Muscle of back (tissue), 11 donors: ENCODE results near the gene SPOCD1. TPM values are rescaled to one million over a fixed set of nuclear protein-coding genes. Genes with fewer than 3 reads are reported as not detected.
"Not testable (repeated sequence)": the region's sequence is repeated elsewhere in the genome, so short reads cannot be mapped to it uniquely, and the experiment has no call there.

Experiments used
- DNase-seq, 3 donors: peaks; one replicate each; pipeline versions ENCODE4 v3.0.0 to v3.0.0-alpha.2; 2013
- polyA plus RNA-seq, 10 donors: library from polyadenylated mRNA; unstranded; fragments of 120-200 nt; gene quantifications; one replicate each; pipeline ENCODE4 v1.2.1, GENCODE V29; 2013; ENCODE audit not compliant: insufficient read length in 10 of 10

The SPOCD1 gene
- polyA plus RNA-seq, 10 donors: 0.11 to 0.60 (median 0.30) TPM

DNA sequence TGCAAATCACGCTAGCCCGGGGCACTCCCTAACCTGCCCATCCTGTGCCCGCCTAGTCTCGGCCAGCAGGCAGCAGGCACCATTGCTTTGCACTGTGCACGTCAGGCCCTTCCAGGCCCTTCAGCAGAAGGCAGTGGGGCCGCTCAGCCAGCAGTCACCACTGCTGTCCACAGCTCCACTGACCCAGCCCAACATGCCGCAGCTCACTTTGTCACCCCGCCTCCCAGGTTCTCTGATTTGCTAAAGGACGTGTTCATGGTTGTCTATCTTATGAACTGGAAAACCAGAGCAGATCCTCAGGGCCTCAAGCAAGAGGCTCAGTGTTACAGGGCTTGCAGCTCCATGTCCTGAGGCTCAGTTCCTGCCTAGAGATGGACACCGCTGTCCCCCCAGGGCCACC is 14.2 kb upstream of the SPOCD1 start:
- no peak for DNase-seq

DNA sequence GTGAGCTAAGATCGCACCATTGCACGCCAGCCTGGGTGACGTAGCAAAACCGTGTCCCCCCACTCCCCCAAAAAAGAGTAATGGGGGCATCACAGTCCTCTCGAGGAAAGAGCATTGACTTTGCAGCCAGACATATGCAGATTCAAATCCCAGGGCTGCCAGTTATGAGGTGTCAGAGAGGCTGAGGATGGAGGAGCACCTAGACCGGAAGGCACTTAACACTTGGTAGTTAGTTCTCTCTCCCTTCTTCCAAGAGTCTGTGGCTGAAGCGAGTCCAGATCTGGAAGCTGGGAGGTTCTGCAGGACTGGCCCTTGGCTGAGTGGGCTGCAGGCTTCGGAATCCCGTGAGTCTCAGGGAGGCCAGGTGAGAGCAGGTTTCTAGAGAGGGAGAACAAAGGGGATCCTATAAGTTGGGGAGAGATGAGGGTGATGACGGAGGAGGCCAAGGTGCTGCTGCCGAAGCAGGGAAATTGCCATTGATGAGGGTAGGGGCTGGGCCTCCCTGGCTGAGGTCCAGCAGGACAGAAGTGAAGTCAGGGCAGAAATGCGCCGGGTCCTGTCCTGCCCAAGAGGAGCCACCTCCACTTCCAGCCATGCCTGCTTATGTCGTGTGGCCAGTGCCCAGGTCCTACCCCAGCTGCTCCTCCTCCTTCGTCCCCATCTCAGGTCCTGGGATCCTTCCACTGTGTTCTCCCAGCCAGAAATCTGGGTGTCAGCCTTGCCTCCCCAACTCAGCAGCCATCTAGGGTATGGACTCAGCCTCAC is 13.3 kb upstream of the SPOCD1 start:
- DNase-seq: no peak

DNA sequence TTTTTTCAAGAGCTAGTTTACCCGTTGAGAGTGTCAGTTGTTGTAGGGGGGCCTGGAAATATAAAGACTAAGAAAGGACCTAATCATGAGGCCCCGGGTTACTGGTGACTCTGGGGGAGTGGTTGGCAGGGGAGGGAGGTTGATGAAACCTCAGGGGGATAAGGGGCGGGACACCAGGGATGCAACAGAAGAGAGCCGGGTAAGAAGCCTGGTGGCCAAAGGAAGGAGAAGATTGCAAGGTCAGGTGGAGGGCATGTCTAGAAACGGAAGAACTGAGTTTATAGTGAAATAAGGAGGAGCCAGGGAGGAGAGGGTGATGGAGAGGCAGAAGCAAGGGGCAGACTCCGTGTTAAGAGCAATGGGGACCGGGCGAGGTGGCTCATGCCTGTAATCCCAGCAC is 12.5 kb upstream of the SPOCD1 start:
- DNase-seq: no peak

GRCh38 chr1:31823780-31824179 is 8.0 kb upstream of the SPOCD1 start:
- no peak for DNase-seq

DNA sequence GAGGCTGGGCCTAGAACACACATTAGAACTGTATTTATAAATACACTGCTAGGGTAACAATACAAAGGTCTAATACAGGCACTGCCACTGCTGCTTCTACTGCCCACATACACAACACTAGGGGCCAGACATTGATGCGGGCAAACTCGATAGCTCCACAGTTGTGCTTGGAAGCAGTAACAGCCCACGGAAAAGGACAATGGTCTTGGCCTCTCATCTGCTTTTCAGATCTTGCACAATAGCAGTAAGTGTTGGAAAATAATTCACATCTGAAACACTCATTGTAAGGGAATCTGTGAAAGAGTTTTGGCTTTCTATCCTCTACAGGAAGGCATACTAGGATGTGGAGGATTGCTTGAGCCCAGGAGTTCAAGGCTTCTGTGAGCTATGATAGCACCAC is 6.9 kb upstream of the SPOCD1 start:
- no peak for DNase-seq

- DNase-seq: not testable (repeated sequence)
These were observed 4.4 kb upstream of the SPOCD1 start for GRCh38 chr1:31820196-31820595.

DNA sequence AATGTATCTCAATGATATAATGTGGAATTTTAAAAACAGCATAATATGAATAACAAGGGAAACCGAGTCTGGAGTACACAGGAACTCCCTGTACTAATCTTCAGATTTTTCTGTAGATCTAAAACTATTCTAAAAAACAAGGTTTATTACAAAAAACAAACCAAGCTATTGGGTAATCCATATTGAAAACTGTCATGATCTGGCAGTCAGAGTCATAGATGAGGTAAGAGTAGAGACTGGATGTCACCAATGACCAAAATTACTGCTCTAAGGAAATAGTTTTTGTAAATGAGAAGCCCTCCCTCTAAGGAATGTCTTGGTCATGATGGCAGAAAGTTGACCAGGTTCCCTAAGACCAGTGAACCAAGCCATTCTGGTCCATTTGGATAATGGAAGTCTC is 2.4 kb upstream of the SPOCD1 start:
- no peak for DNase-seq

DNA sequence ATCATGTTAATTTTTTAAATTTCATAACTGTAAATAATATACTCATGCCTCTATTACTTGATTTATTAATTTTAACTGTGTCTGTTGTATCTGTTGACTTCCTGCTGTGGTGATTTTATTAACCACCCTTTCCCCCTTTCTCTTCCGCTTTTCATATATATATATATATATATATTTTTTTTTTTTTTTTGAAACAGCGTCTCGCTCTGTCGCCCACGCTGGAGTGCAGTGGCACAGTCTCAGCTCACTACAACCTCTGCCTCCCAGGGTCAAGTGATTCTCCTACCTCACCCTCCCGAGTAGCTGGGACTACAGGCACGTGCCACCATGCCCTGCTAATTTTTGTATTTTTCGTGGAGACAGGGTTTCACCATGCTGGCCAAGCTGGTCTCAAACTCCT is 1.1 kb upstream of the SPOCD1 start:
- DNase-seq: not testable (repeated sequence)

DNA sequence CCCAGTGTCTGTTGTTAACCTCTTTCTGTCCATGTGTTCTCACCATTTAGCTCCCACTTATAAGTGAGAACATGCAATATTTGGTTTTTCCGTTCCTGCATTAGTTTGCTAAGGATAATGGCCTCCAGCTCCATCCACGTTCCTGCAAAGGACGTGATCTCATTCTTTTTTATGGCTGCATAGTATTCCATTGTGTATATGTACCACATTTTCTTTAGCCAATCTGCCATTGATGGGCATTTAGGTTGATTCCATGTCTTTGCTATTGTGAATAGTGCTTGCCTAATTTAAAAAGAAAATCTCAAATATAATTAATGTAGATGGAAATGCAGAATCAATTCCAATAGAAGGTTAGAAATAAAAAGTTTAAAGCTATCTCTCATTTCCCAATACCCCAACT is 679 bp upstream of the SPOCD1 start:
- DNase-seq: not testable (repeated sequence)

DNA sequence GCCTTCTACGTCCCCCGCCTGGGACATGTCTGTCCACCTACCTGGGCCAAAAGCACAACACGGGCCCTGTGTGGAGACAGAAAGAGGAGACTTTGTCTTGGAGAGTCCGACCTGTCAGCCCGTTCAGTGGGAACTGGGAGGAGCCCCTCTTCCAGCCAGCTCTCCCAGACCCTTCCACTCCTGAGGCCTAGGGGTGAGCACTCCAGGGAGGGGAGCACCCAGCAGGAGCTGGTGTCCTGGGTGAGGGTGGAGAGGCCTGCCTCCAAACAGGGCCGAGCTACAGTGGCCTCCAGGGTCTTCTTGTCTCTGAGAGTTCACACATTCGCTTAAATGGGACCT is 546 bp downstream of the SPOCD1 start:
- no peak for DNase-seq

- no peak for DNase-seq
These were observed 1.1 kb downstream of the SPOCD1 start for GRCh38 chr1:31814631-31815306.

GRCh38 chr1:31814041-31814511 is 1.7 kb downstream of the SPOCD1 start:
- DNase-seq: no peak

DNA sequence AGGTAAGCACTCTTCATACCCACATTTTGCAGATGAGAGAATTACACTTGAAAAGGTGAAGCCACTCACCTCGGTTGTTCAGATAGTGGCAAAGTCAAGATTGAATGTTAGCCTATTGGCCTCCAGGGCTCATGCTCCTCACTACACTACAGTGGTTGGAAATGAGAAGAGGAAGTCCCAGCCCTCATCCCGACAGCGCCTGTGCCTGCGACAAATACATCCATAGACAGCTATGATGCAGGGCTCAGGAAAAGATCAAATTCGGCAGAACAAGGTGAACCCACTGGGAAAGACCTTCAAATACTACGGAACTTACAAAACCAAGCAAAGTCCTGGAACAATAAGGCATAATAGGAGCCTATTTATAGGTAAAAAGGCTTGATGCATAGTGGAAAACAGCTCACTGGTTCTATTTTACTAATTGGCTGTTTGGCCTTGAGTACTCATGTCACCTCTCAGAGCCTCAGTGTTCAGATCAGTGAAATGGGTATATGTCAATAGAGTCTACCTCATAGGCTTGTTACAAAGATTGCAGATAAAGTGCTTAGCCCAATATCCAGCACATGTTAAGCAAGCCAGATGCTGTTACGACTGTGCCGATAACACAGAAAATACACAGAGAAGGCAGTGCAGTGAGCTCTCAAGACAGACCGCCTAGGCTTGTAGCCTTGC is 3.5 kb downstream of the SPOCD1 start:
- no peak for DNase-seq

DNA sequence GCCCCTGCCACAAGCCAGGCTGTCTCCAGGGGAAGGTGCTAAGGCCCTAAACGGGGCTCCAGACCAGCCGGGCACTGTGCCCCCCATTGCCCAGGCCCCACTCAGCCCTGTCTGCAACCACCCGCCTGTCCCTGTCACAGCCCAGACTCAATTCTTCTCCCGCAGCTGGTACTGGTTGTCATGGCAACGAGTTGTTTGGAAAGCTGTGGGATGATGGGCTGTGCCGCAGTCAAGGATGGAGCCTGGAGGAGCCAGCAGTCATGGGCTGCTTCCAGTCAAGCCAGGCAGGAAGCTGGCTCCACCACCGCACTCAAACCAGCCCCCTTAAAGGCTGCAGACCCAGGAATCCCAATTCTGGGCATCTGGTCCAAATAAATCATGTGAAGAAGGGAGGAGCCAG is 4.2 kb downstream of the SPOCD1 start:
- DNase-seq: peak in 2 of 3 donors; percentile 33 to 44

GRCh38 chr1:31809698-31810097 is 6.1 kb downstream of the SPOCD1 start:
- DNase-seq: no peak

GRCh38 chr1:31807273-31808048 is 8.4 kb downstream of the SPOCD1 start:
- no peak for DNase-seq

DNA sequence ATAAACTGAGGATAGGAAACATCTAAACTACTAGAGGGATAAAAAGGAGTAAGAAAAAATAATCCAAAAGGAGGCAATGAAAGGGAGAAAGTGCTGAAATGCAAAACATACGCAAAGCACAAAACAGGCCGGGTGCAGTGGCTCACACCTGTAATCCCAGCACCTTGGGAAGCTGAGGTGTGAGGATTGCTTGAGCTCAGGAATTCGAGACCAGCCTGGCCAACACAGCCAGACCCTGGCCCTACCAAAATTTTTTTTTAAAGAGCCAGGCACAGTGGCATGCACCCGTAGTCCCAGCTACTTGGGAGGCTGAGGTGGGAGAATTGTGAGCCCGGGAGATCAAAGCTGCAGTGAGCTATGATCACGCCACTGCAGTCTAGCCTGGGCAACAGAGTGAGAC is 10.5 kb downstream of the SPOCD1 start:
- no peak for DNase-seq

- no peak for DNase-seq
These were observed 11.7 kb downstream of the SPOCD1 start for GRCh38 chr1:31804098-31804497.

- DNase-seq: no peak
These were observed 12.2 kb downstream of the SPOCD1 start for GRCh38 chr1:31803610-31804009.

DNA sequence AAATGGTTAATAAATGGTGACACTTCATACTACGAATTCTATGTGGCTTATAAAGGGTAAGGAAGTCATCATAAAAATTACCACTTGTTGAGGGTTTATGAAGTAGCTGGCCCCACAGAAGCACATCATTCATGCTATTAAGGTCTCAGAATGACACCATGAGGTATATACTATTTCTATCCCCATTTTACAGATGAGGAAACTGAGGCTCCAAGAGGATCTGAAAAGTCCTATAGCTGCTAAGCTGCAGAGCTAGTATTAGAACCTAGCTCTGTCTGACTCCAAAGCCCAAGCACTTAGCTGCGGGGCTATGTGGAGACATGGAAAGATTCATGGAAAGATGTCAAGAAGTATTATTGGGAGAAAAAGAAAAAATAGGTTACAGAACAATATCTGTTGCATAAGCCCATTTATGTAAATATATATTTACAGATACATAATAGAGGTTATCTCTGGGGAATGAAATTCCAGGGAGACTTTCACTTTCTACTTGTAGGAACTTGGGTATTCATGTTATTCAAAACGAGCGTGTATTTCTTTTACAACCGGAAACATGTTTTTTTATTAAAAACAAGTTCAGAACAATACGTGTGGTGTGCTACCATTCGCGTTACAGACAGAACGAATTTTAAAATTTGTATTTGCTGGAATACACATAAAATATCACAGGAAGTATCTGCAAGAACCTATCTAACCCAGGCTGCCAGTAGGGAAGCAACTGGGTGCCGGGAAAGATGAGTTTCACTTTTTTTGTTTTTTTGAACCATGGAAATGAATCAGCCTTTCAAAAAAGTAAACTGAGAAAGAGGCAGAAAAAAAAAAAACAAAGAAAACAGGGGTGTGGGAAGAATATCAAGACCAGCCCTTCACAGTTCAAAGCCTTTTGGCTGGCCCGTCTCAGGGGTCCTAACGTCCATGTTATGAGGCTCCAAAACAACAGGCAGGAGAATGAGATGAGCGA is 13.4 kb downstream of the SPOCD1 start:
- DNase-seq: no peak

GRCh38 chr1:31801458-31801857 is 14.4 kb downstream of the SPOCD1 start:
- no peak for DNase-seq
